H1 (cell line): ENCODE measurements around the gene B3GALT6. TPM values are rescaled to one million over a fixed set of nuclear protein-coding genes. Genes with fewer than 3 reads are reported as not detected.

ENCODE experiments used
- CTCF ChIA-PET: fragments of 300-600 bp; sonication (Branson Sonifier 250); formaldehyde crosslinking; loops from one replicate; lab custom pipeline; 2021; ENCODE audit not compliant: partially characterized antibody; lab: Charles Lee
- POLR2A ChIA-PET: fragments of 300-600 bp; sonication (Branson Sonifier 250); formaldehyde crosslinking; loops from one replicate; lab custom pipeline; 2021; ENCODE audit warnings: inconsistent platforms; ENCODE audit not compliant: partially characterized antibody; lab: Charles Lee
- DNase-seq, 2 experiments: peaks; one replicate each; pipeline versions ENCODE4 v3.0.0 to v3.0.0-alpha.2; 2010 to 2022; ENCODE audit warnings: low spot score in 2 of 2, low read depth in 1 of 2, mixed read lengths in 1 of 2
- FAIRE-seq: peaks from 2 replicates; lab custom pipeline; 2011; peaks lifted over from hg19 to GRCh38; lab: Jason Lieb, UNC
- H2AFZ ChIP-seq: 2 replicates; pipeline ENCODE4 v1.8.1; 2012; ENCODE audit warnings: low read length, inconsistent platforms
- H2AK5ac ChIP-seq: 2 replicates; pipeline ENCODE4 v1.6.1; 2013; ENCODE audit warnings: low read depth, low read length
- H2BK120ac ChIP-seq: replicated peaks from 2 replicates; pipeline ENCODE3; 2013; ENCODE audit warnings: low read depth, low read length, inconsistent platforms
- H2BK12ac ChIP-seq: 2 replicates; pipeline ENCODE4 v1.6.1; 2013; ENCODE audit warnings: low read depth, low read length
- H2BK15ac ChIP-seq: 2 replicates; pipeline ENCODE4 v1.6.1; 2013; ENCODE audit warnings: low read length
- H2BK20ac ChIP-seq: 2 replicates; pipeline ENCODE4 v1.6.1; 2013; ENCODE audit warnings: low read length
- H2BK5ac ChIP-seq: 2 replicates; pipeline ENCODE4 v1.6.1; 2013; ENCODE audit warnings: low read depth, low read length
- H3K14ac ChIP-seq: 2 replicates; pipeline ENCODE4 v1.6.1; 2013; ENCODE audit warnings: inconsistent platforms; ENCODE audit not compliant: insufficient read length
- H3K18ac ChIP-seq: 2 replicates; pipeline ENCODE4 v1.6.1; 2013; ENCODE audit warnings: low read length; ENCODE audit errors: extremely low read depth
- H3K23ac ChIP-seq: 2 replicates; pipeline ENCODE4 v1.6.1; 2013; ENCODE audit warnings: inconsistent platforms; ENCODE audit not compliant: insufficient read length
- H3K23me2 ChIP-seq: 2 replicates; pipeline ENCODE4 v1.6.1; 2013; ENCODE audit warnings: low read depth, low read length
- H3K27ac ChIP-seq: 2 replicates; pipeline ENCODE4 v1.6.1; 2011; ENCODE audit warnings: low read depth, low read length, inconsistent platforms
- H3K27me3 ChIP-seq, 4 experiments: replicated peaks in 1 of 4; 1 replicate in 1 of 4; 2 replicates in 3 of 4; pipeline versions ENCODE4 v1.6.1 to v1.8.1; 2011 to 2013; ENCODE audit warnings: low read length in 3 of 4, mild to moderate bottlenecking in 3 of 4, inconsistent platforms in 2 of 4, mixed read lengths in 2 of 4, moderate library complexity in 1 of 4; ENCODE audit not compliant: control insufficient read depth in 3 of 4, insufficient read depth in 3 of 4; ENCODE audit errors: extremely low read depth in 1 of 4
- H3K36me3 ChIP-seq, 4 experiments: 2 replicates each; pipeline versions ENCODE4 v1.6.1 to v1.8.1; 2011 to 2013; ENCODE audit warnings: mild to moderate bottlenecking in 4 of 4, low read length in 3 of 4, moderate library complexity in 2 of 4, control low read depth in 1 of 4, inconsistent platforms in 1 of 4; ENCODE audit not compliant: insufficient read depth in 4 of 4, control insufficient read depth in 2 of 4
- H3K4ac ChIP-seq: replicated peaks from 2 replicates; pipeline ENCODE3; 2013; ENCODE audit warnings: low read length, low read depth, mixed read lengths, inconsistent platforms; ENCODE audit not compliant: insufficient read length
- H3K4me1 ChIP-seq, 4 experiments: replicated peaks in 1 of 4; 1 replicate in 1 of 4; 2 replicates in 3 of 4; pipeline versions ENCODE4 v1.6.1 to v1.8.1; 2011 to 2013; ENCODE audit warnings: low read length in 3 of 4, inconsistent platforms in 2 of 4, mixed read lengths in 1 of 4; ENCODE audit not compliant: insufficient read depth in 4 of 4, control insufficient read depth in 3 of 4
- H3K4me2 ChIP-seq, 2 experiments: 2 replicates each; pipeline versions ENCODE4 v1.6.1 to v1.8.1; 2011 to 2013; ENCODE audit warnings: low read depth in 2 of 2, low read length in 2 of 2, control low read depth in 1 of 2, inconsistent platforms in 1 of 2, mild to moderate bottlenecking in 1 of 2; ENCODE audit not compliant: insufficient read depth in 1 of 2
- H3K4me3 ChIP-seq, 4 experiments: fragments of 200-600, 300-600 bp in 1 of 4; sonication (generic), shearing (Covaris generic), sonication (Bioruptor Twin) in 1 of 4; 2 replicates each; pipeline versions ENCODE4 v1.5.1 to v1.8.1; 2011 to 2016; ENCODE audit warnings: low read length in 4 of 4, low read depth in 3 of 4, control low read depth in 2 of 4, inconsistent platforms in 2 of 4, mild to moderate bottlenecking in 2 of 4, mixed read lengths in 1 of 4, moderate library complexity in 1 of 4; ENCODE audit not compliant: insufficient read depth in 2 of 4; ENCODE audit errors: extremely low read depth in 1 of 4
- H3K56ac ChIP-seq: replicated peaks from 2 replicates; pipeline ENCODE3; 2013; ENCODE audit warnings: low read depth, mild to moderate bottlenecking, mixed read lengths, low read length, inconsistent platforms; ENCODE audit not compliant: insufficient read length
- H3K79me1 ChIP-seq: 2 replicates; pipeline ENCODE4 v1.6.1; 2013; ENCODE audit warnings: low read depth, low read length, control low read depth
- H3K79me2 ChIP-seq, 2 experiments: 2 replicates each; pipeline versions ENCODE4 v1.6.1 to v1.8.1; 2012 to 2013; ENCODE audit warnings: low read length in 2 of 2, mild to moderate bottlenecking in 2 of 2, inconsistent platforms in 1 of 2; ENCODE audit not compliant: insufficient read depth in 2 of 2, control insufficient read depth in 1 of 2
- H3K9ac ChIP-seq, 4 experiments: replicated peaks in 1 of 4; 1 replicate in 1 of 4; 2 replicates in 3 of 4; pipeline versions ENCODE4 v1.6.1 to v1.8.1; 2011 to 2013; ENCODE audit warnings: low read depth in 3 of 4, low read length in 3 of 4, control low read depth in 2 of 4, mild to moderate bottlenecking in 2 of 4, moderate library complexity in 2 of 4, inconsistent platforms in 1 of 4; ENCODE audit errors: extremely low read depth in 1 of 4
- H3K9me3 ChIP-seq, 2 experiments: 2 replicates each; pipeline versions ENCODE4 v1.6.1 to v1.8.1; 2012 to 2013; ENCODE audit warnings: mild to moderate bottlenecking in 2 of 2, moderate library complexity in 2 of 2, control low read depth in 1 of 2, inconsistent platforms in 1 of 2, low read depth in 1 of 2, low read length in 1 of 2, mixed read lengths in 1 of 2; ENCODE audit not compliant: insufficient read depth in 2 of 2
- H4K20me1 ChIP-seq, 2 experiments: replicated peaks in 1 of 2; 2 replicates each; pipeline versions ENCODE3 to v1.8.1; 2011 to 2013; ENCODE audit warnings: inconsistent platforms in 2 of 2, low read length in 2 of 2, mild to moderate bottlenecking in 1 of 2; ENCODE audit not compliant: insufficient read depth in 2 of 2, control insufficient read depth in 1 of 2
- H4K5ac ChIP-seq: 2 replicates; pipeline ENCODE4 v1.6.1; 2013; ENCODE audit warnings: low read length, low read depth, mixed read lengths, inconsistent platforms; ENCODE audit not compliant: insufficient read length
- H4K8ac ChIP-seq: 2 replicates; pipeline ENCODE4 v1.8.0; 2013; ENCODE audit warnings: mild to moderate bottlenecking, moderate library complexity, low read length, inconsistent platforms; ENCODE audit not compliant: insufficient read depth; ENCODE audit errors: extremely low read depth
- H4K91ac ChIP-seq: replicated peaks from 2 replicates; pipeline ENCODE3; 2013; ENCODE audit warnings: low read length, mixed read lengths, inconsistent platforms; ENCODE audit not compliant: insufficient read length
- CREB1 ChIP-seq: IDR thresholded peaks from 2 replicates; pipeline ENCODE4 v1.6.1; 2012; ENCODE audit warnings: inconsistent platforms
- CTCF ChIP-seq, 3 experiments: IDR thresholded peaks; 1 replicate in 2 of 3; 2 replicates in 1 of 3; pipeline versions ENCODE4 v1.5.1 to v1.6.1; 2011; ENCODE audit warnings: low read length in 3 of 3, mild to moderate bottlenecking in 3 of 3, inconsistent platforms in 2 of 3, low read depth in 1 of 3, moderate library complexity in 1 of 3; ENCODE audit not compliant: insufficient read depth in 1 of 3; ENCODE audit errors: control extremely low read depth in 1 of 3
- HDAC2 ChIP-seq, 2 experiments: fragments of 300-600 bp in 1 of 2; sonication (generic) in 1 of 2; IDR thresholded peaks; 2 replicates each; pipeline ENCODE4 v1.6.1; 2011 to 2012; ENCODE audit warnings: low read depth in 2 of 2, low read length in 2 of 2, mild to moderate bottlenecking in 2 of 2, moderate library complexity in 2 of 2, borderline replicate concordance in 1 of 2, inconsistent platforms in 1 of 2
- RNF2 ChIP-seq: fragments of 200-900, 300-1000 bp; sonication (generic); IDR thresholded peaks from 2 replicates; pipeline ENCODE4 v1.7.1; 2016; ENCODE audit warnings: borderline replicate concordance, low read depth, mild to moderate bottlenecking, antibody characterized with exemption, low read length; ENCODE audit not compliant: poor library complexity, severe bottlenecking; ENCODE audit errors: missing control alignments
- YY1 ChIP-seq: IDR thresholded peaks from 2 replicates; pipeline ENCODE4 v1.6.1; 2011; ENCODE audit warnings: low read depth, mild to moderate bottlenecking, low read length
- WGBS, 2 experiments: shearing (Covaris generic) in 1 of 2; methylation state at CpG; one replicate each; pipeline versions ENCODE4 v1.1.6 to v1.1.7; 2013 to 2015; ENCODE audit warnings: low lambda C conversion rate in 2 of 2, mixed read lengths in 2 of 2, inconsistent platforms in 1 of 2, low coverage in 1 of 2, missing lambda C conversion rate in 1 of 2; ENCODE audit not compliant: insufficient replicate concordance in 2 of 2, insufficient coverage in 1 of 2, insufficient read length in 1 of 2; ENCODE audit errors: extremely low coverage in 1 of 2, missing lambda C conversion rate in 1 of 2; 5-methylcytosine and 5-hydroxymethylcytosine counted together
- polyA plus RNA-seq, 7 experiments: library from polyadenylated mRNA; depleted of rRNA in 3 of 7; stranded (reverse) in 5 of 7; unstranded in 2 of 7; fragments of >200 nt in 5 of 7; fragments of 200-250 nt in 2 of 7; gene quantifications; 1 replicate in 5 of 7; 2 replicates in 1 of 7; 4 replicates in 1 of 7; pipeline versions ENCODE4 v1.2.1 to v1.2.3, GENCODE V29; 2011 to 2013; ENCODE audit warnings: missing spikeins in 2 of 7, mixed read lengths in 2 of 7
- total RNA-seq: library from RNA; stranded (reverse); fragmentation: NEBNext Ultra II Directional; extraction: Animal tissue kit (Norgen Biotek cat#: 25700); gene quantifications from 2 replicates; pipeline ENCODE4 v1.2.1, GENCODE V29; 2021

The B3GALT6 gene
- total and polyA plus RNA-seq, 2 of the 8 experiments (the other 6 are each of a cell fraction or from before 2014, with no cell fraction given), result 18.4 to 20.4 TPM

DNA sequence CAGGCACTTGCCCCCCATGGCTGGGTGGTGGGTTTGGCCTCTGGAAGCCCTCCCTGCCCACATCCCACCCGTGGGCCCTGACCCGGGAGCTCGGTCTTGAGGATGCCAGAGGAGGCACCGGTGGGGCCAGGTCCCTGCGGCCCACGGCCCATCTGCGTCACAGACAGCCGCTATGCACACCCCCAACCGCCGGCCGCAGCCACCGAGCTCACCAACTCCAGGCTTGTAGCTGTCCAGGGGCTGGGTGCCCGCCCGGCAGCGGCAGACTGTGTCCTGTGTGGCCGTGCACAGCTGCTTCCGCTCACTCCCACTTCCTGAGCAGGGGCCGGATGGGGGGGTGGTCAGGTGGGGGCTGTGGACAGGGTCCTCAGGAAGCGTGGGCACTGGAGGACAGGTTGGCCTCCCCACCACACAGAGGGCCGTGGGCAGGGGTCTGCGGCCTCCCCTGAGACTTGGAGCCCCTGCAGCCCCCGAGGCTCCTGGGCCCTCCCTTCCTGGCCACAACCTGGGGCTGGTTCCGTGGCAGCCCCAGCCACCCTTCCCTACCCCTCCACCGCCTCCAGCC, 19.2 kb upstream of the B3GALT6 start:
- peaks cover 3 to 6% of the 10 kb centered on the region in 2 experiments for H4K20me1 ChIP-seq
- no peak overlapping the region for H3K18ac ChIP-seq
- H2AFZ ChIP-seq, result no peak overlapping the region
- no peak overlapping the region for H2BK120ac ChIP-seq
- H2BK5ac ChIP-seq, result no peak overlapping the region
- no peaks in the 10 kb centered on the region for H3K23me2 ChIP-seq
- no peaks in the 10 kb centered on the region; a peak in 1 of 7 replicates for H3K4me1 ChIP-seq
- no peak overlapping the region for H3K9ac ChIP-seq
- H3K9me3 ChIP-seq, result no peaks in the 10 kb centered on the region
- ChIA-PET CTCF (interaction anchor here (0.6 to 2.2 kb wide), 5 partner anchors 17 to 149 kb away, joined by 3 to 9 read pairs (median 3); partner anchors contain the start of gene TTLL10), POLR2A (no interaction called here)
- H3K27ac ChIP-seq, result no peak overlapping the region
- 93% methylated on average over 16 of the region's 24 CpGs; no CpG with 5 or more reads in 1 of the 2 experiments for WGBS, 2 experiments
- H2BK20ac ChIP-seq, result no peak overlapping the region
- DNase-seq, result no peak
- H3K4me3 ChIP-seq, result no peak overlapping the region
- no peaks in the 10 kb centered on the region for H3K79me1 ChIP-seq
- H2AK5ac ChIP-seq, result no peak overlapping the region
- H3K56ac ChIP-seq, result no peak overlapping the region
- no peak overlapping the region; the same call in none of the 2 replicates for H4K8ac ChIP-seq
- no peaks in the 10 kb centered on the region for H3K79me2 ChIP-seq
- no peak overlapping the region for H3K4me2 ChIP-seq
- no peak overlapping the region for H2BK15ac ChIP-seq
- FAIRE-seq, result no peak
- no peak overlapping the region for H2BK12ac ChIP-seq
- H3K27me3 ChIP-seq, result no peaks in the 10 kb centered on the region
- H3K36me3 ChIP-seq, result peaks cover 0 to 10% (median 0%) of the 10 kb centered on the region in 4 experiments; a peak in 4 of 8 replicates
- H3K4ac ChIP-seq, result no peak overlapping the region
- no peak overlapping the region for H3K23ac ChIP-seq
- no peak overlapping the region for H4K91ac ChIP-seq
- H3K14ac ChIP-seq, result no peak overlapping the region
- H4K5ac ChIP-seq, result no peak overlapping the region
- TF ChIP-seq RNF2 (no peak), HDAC2 (IDR thresholded peaks at IDR 0.05; ENCODE audit: borderline replicate concordance in 1 of 2, low read depth in 2 of 2, low read length in 2 of 2) (no peak), CTCF (IDR thresholded peaks at IDR 0.05; ENCODE audit: control extremely low read depth in 1 of 3, insufficient read depth in 1 of 3, low read depth in 1 of 3, low read length in 3 of 3) (no peak), YY1 (no peak), CREB1 (no peak)
